Ishikawa (cell line): ENCODE measurements around the gene MECR.

Source experiments
- CEBPB ChIP-seq: IDR thresholded peaks from 2 replicates; pipeline ENCODE4 v1.6.1; 2012
- CREB1 ChIP-seq: IDR thresholded peaks from 2 replicates; pipeline ENCODE4 v1.6.1; 2012; ENCODE audit warnings: low read depth
- EGR1 ChIP-seq: IDR thresholded peaks from 2 replicates; pipeline ENCODE4 v1.6.1; 2012
- EP300 ChIP-seq: IDR thresholded peaks from 2 replicates; pipeline ENCODE4 v1.6.1; 2012; ENCODE audit warnings: borderline replicate concordance
- FOXM1 ChIP-seq: IDR thresholded peaks from 2 replicates; pipeline ENCODE4 v1.6.1; 2012; ENCODE audit warnings: low read depth, borderline replicate concordance
- NFIC ChIP-seq: IDR thresholded peaks from 2 replicates; pipeline ENCODE4 v1.6.1; 2012
- RAD21 ChIP-seq: IDR thresholded peaks from 2 replicates; pipeline ENCODE4 v1.6.1; 2012; ENCODE audit warnings: low read depth
- TAF1 ChIP-seq: IDR thresholded peaks from 2 replicates; pipeline ENCODE4 v1.6.1; 2012; ENCODE audit warnings: low read depth, mild to moderate bottlenecking
- TCF12 ChIP-seq: IDR thresholded peaks from 2 replicates; pipeline ENCODE4 v1.6.1; 2012; ENCODE audit warnings: low read depth
- TEAD4 ChIP-seq: IDR thresholded peaks from 2 replicates; pipeline ENCODE4 v1.6.1; 2012
- YY1 ChIP-seq: IDR thresholded peaks from 2 replicates; pipeline ENCODE4 v1.6.1; 2012; ENCODE audit warnings: low read depth
- ZBTB7A ChIP-seq: IDR thresholded peaks from 2 replicates; pipeline ENCODE4 v1.6.1; 2012; ENCODE audit warnings: low read depth
- TF ChIP-seq, protein P1 (sequence below): IDR thresholded peaks from 2 replicates; pipeline ENCODE4 v1.6.1; 2012; ENCODE audit warnings: low read depth, mild to moderate bottlenecking
- TF ChIP-seq, protein P2 (sequence below): IDR thresholded peaks from 2 replicates; pipeline ENCODE4 v1.6.1; 2012
- TF ChIP-seq, protein P3 (sequence below): IDR thresholded peaks from 2 replicates; pipeline ENCODE4 v1.6.1; 2012

Gene MECR

DNA sequence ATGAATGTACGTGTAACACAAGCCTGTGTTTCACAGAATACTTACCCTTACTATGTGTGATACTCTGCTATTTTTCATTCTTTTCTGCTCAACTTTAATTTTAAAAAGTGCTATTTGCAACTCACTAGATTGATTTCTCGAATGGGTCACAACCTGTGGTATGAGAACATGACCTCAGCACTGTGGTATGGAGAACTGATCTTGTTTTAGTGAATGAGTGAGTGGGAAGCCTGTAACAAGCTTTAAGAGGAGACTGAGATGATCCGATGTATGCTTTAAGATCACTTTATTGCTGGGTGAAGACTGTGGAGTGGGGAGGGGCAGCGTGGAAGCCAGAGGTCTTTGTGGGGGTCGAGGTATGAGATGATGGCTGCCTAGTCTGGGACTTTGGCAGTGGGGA, 21.6 kb downstream of the MECR start:
- TF ChIP-seq EP300, result no peak
- no peak for TF ChIP-seq RAD21
- TF ChIP-seq ZBTB7A, result no peak

DNA sequence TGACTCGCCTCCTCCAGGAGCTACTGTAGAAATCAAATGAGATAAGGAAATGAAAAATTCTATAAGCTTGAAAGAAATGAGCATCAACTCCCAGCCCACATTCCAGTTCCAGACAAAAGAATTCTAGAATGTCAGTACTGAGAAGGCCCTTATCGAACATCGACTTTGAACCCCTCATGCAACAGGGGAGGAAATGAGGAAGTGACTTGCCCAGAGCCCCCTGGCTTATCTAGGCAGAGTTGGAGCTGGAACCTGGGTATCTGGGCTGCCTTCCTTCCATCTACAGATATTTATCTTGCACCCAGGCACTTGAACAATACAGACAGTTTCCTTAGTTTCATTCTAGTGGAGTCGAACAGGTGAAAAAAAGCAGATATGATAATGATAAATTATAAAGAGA, 22.3 kb downstream of the MECR start:
- TF ChIP-seq, protein P1, sequence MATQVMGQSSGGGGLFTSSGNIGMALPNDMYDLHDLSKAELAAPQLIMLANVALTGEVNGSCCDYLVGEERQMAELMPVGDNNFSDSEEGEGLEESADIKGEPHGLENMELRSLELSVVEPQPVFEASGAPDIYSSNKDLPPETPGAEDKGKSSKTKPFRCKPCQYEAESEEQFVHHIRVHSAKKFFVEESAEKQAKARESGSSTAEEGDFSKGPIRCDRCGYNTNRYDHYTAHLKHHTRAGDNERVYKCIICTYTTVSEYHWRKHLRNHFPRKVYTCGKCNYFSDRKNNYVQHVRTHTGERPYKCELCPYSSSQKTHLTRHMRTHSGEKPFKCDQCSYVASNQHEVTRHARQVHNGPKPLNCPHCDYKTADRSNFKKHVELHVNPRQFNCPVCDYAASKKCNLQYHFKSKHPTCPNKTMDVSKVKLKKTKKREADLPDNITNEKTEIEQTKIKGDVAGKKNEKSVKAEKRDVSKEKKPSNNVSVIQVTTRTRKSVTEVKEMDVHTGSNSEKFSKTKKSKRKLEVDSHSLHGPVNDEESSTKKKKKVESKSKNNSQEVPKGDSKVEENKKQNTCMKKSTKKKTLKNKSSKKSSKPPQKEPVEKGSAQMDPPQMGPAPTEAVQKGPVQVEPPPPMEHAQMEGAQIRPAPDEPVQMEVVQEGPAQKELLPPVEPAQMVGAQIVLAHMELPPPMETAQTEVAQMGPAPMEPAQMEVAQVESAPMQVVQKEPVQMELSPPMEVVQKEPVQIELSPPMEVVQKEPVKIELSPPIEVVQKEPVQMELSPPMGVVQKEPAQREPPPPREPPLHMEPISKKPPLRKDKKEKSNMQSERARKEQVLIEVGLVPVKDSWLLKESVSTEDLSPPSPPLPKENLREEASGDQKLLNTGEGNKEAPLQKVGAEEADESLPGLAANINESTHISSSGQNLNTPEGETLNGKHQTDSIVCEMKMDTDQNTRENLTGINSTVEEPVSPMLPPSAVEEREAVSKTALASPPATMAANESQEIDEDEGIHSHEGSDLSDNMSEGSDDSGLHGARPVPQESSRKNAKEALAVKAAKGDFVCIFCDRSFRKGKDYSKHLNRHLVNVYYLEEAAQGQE, result no peak
- TF ChIP-seq, protein P2, sequence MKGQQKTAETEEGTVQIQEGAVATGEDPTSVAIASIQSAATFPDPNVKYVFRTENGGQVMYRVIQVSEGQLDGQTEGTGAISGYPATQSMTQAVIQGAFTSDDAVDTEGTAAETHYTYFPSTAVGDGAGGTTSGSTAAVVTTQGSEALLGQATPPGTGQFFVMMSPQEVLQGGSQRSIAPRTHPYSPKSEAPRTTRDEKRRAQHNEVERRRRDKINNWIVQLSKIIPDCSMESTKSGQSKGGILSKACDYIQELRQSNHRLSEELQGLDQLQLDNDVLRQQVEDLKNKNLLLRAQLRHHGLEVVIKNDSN, result no peak
- TF ChIP-seq CEBPB (no peak), TCF12 (no peak), NFIC (no peak), FOXM1 (no peak), TAF1 (no peak), ZBTB7A (no peak), RAD21 (no peak), YY1 (no peak)

DNA sequence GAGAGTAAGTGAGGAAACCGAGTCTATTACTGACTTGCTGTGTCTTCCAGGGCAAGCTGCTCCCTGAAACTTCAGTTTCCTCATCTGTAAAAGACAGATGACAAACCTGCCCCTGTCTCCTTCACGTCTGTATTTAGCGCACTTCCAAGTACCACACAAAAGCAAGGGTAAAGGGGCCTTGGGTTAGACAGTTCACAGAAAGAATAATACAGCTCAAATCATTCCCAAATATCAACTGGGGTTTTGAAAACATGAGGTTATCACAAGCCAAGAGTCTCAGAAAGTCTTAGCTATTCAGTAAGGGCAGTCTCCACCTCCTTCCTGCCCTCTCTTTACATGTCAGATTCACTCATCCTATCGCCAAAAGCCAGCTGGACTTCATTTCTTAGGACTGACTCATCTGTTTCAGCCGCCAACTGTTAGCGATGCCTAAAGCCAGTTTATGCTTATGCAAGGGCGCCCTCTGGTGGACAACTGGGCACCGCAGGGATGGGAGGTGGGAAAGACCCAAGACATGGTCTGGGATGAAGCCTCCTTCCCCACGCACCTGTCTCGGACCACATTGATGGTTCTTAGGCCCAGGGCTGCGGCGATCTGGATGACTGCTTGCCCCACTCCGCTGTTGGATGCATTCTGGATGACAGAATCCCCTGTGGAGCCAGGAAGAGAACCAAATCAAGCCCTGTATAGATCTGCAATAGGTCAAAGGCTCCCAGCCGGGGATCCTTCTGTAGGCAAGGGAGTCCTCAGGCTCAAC, 28.0 kb downstream of the MECR start:
- TF ChIP-seq ZBTB7A (no peak), FOXM1 (no peak), TCF12 (peak; percentile 59; the same call in 1 of the 2 replicates), NFIC (no peak; the same call in 1 of the 2 replicates), CEBPB (no peak), EP300 (peak; percentile 37; the same call in 1 of the 2 replicates), EGR1 (no peak), RAD21 (peak; percentile 97), TEAD4 (peak; percentile 79), TAF1 (no peak), YY1 (no peak), CREB1 (no peak)
- TF ChIP-seq, protein P2, result no peak
- TF ChIP-seq, protein P1, result no peak
- TF ChIP-seq, protein P3, sequence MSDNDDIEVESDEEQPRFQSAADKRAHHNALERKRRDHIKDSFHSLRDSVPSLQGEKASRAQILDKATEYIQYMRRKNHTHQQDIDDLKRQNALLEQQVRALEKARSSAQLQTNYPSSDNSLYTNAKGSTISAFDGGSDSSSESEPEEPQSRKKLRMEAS, result peak; percentile 45; the same call in 1 of the 2 replicates

DNA sequence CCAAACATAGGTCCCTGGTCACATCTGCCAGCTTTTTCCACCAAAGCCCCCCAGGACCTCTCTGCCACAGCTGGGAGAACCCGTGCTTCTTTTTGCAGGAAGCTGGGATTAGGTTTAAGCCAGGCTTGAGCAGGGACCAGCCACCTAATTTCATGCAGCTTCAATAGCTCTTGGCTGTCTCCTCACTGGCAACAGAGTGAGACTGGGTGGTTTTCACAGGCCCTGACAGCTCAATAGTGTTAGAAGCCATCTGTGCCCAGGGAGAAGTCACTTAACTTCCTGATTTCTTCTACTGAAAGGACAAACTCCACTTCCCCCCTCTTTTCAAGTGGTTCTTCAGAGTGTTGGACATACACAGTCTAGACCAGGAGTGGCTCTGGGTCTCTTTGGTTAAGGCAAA, 28.7 kb downstream of the MECR start:
- TF ChIP-seq YY1, result no peak
- no peak for TF ChIP-seq CREB1
- TF ChIP-seq, protein P2, result no peak
- no peak for TF ChIP-seq CEBPB
- TF ChIP-seq, protein P3, result no peak
- TF ChIP-seq, protein P1, result no peak
- no peak for TF ChIP-seq RAD21
- no peak for TF ChIP-seq FOXM1
- no peak for TF ChIP-seq TEAD4
- TF ChIP-seq TAF1, result no peak
- no peak for TF ChIP-seq EGR1
- TF ChIP-seq NFIC, result no peak
- no peak for TF ChIP-seq EP300
- no peak for TF ChIP-seq TCF12
- no peak for TF ChIP-seq ZBTB7A
